CD4-positive, alpha-beta memory T cell (primary cell): Measurements from ENCODE around the gene AP4S1. TPM values are rescaled to one million over a fixed set of nuclear protein-coding genes. Genes with fewer than 3 reads are reported as not detected.
A peak's percentile ranks its signal among the peaks of the same experiment; 100 is the strongest.
"Not testable (repeated sequence)": the region's sequence is repeated elsewhere in the genome, so short reads cannot be mapped to it uniquely, and the experiment has no call there.

Experiments
- CTCF ChIA-PET: fragments of 350-600 bp; sonication (Branson Sonifier 250); formaldehyde crosslinking; loops from one replicate; lab custom pipeline; 2021; ENCODE audit warnings: inconsistent platforms; ENCODE audit not compliant: partially characterized antibody; lab: Charles Lee
- POLR2A ChIA-PET: fragments of 350-600 bp; sonication (Branson Sonifier 250); formaldehyde crosslinking; loops from one replicate; lab custom pipeline; 2021; ENCODE audit not compliant: partially characterized antibody; lab: Charles Lee
- DNase-seq, 5 donors: peaks; one replicate each; pipeline versions ENCODE4 v3.0.0 to v3.0.0-alpha.2; 2020 to 2022; ENCODE audit warnings: mixed read lengths in 1 of 5
- H3K27ac ChIP-seq: one replicate; pipeline ENCODE4 v1.7.0; 2013; ENCODE audit warnings: low read depth, low read length
- H3K27me3 ChIP-seq: 2 replicates; pipeline ENCODE4 v1.7.0; 2013; ENCODE audit warnings: mild to moderate bottlenecking, low read length, moderate library complexity; ENCODE audit not compliant: insufficient read depth
- H3K36me3 ChIP-seq: 2 replicates; pipeline ENCODE4 v1.7.0; 2013; ENCODE audit warnings: mild to moderate bottlenecking, low read length, moderate library complexity; ENCODE audit not compliant: insufficient read depth
- H3K4me1 ChIP-seq: 2 replicates; pipeline ENCODE4 v1.7.0; 2013; ENCODE audit warnings: mild to moderate bottlenecking, low read length, moderate library complexity; ENCODE audit not compliant: insufficient read depth
- H3K4me3 ChIP-seq, 2 donors: one replicate each; pipeline ENCODE4 v1.7.0; 2013; ENCODE audit warnings: low read length in 2 of 2, mild to moderate bottlenecking in 1 of 2
- H3K9me3 ChIP-seq, 2 donors: one replicate each; pipeline ENCODE4 v1.7.0; 2013; ENCODE audit warnings: low read length in 2 of 2, control low read depth in 1 of 2; ENCODE audit not compliant: control insufficient read depth in 1 of 2
- H3K27ac Mint-ChIP-seq, 7 donors: one replicate each; pipeline ENCODE4 v1.8.0; 2020 to 2021; ENCODE audit warnings: mixed read lengths in 7 of 7, mild to moderate bottlenecking in 6 of 7, inconsistent platforms in 3 of 7, moderate library complexity in 3 of 7
- H3K27me3 Mint-ChIP-seq, 2 donors: one replicate each; pipeline ENCODE4 v1.8.0; 2020 to 2021; ENCODE audit warnings: mixed read lengths in 2 of 2
- H3K36me3 Mint-ChIP-seq, 2 donors: one replicate each; pipeline ENCODE4 v1.8.0; 2020 to 2021; ENCODE audit warnings: mixed read lengths in 2 of 2, inconsistent platforms in 1 of 2, mild to moderate bottlenecking in 1 of 2
- H3K4me1 Mint-ChIP-seq, 4 donors: one replicate each; pipeline ENCODE4 v1.8.0; 2020 to 2021; ENCODE audit warnings: mixed read lengths in 4 of 4, mild to moderate bottlenecking in 1 of 4
- H3K4me3 Mint-ChIP-seq, 8 donors: one replicate each; pipeline ENCODE4 v1.8.0; 2020 to 2021; ENCODE audit warnings: mixed read lengths in 8 of 8, mild to moderate bottlenecking in 7 of 8, moderate library complexity in 6 of 8, inconsistent platforms in 3 of 8
- H3K9me3 Mint-ChIP-seq, 8 donors: one replicate each; pipeline ENCODE4 v1.8.0; 2020 to 2021; ENCODE audit warnings: mixed read lengths in 8 of 8, mild to moderate bottlenecking in 5 of 8, inconsistent platforms in 3 of 8, moderate library complexity in 1 of 8
- intact Hi-C: fragments of 100-400 bp; cut with micrococcal nuclease; formaldehyde crosslinking; loops from one replicate; pipeline ENCODE4 v1.15.1; 2023
- polyA plus RNA-seq, 2 donors: library from polyadenylated mRNA; unstranded; fragments of 300-500 nt; fragmentation: Illumina TruSeq; gene quantifications; one replicate each; pipeline ENCODE4 v1.2.3, GENCODE V29; 2021
- total RNA-seq, 2 experiments: library from RNA; stranded (reverse); gene quantifications; one replicate each; pipeline ENCODE4 v1.2.3, GENCODE V29; 2021

AP4S1 gene
- total and polyA plus RNA-seq, 4 experiments from 2014 or later = 4.8 to 22.6 (median 11.4) TPM

- no peak overlapping the region for H3K4me3 Mint-ChIP-seq
- peaks cover 0 to 10% (median 5%) of the 10 kb centered on the region in 4 donors for H3K4me1 Mint-ChIP-seq
- Histone ChIP-seq H3K4me1 (no peaks in the 10 kb centered on the region), H3K36me3 (no peaks in the 10 kb centered on the region), H3K27ac (no peak overlapping the region), H3K27me3 (no peaks in the 10 kb centered on the region), H3K4me3 (no peak overlapping the region), H3K9me3 (no peaks in the 10 kb centered on the region)
- no peak for DNase-seq
- intact Hi-C loops = no loop called here
- ChIA-PET POLR2A (interaction anchor here (2.2 kb wide), 1 partner anchor 12 kb away, joined by 10 read pairs; the partner anchor contains the start of genes AP4S1 and STRN3), CTCF (interaction anchor here (1.0 to 1.1 kb wide), 2 partner anchors 12 to 59 kb away, joined by 3 read pairs; partner anchors contain the start of gene STRN3)
- no peaks in the 10 kb centered on the region for H3K9me3 Mint-ChIP-seq
- H3K27me3 Mint-ChIP-seq = no peaks in the 10 kb centered on the region
- peaks cover 12 to 18% of the 10 kb centered on the region in 2 donors for H3K36me3 Mint-ChIP-seq
- H3K27ac Mint-ChIP-seq = no peak overlapping the region
These were observed 13.2 kb downstream of the AP4S1 start for GRCh38 chr14:31038521-31039166.

DNA sequence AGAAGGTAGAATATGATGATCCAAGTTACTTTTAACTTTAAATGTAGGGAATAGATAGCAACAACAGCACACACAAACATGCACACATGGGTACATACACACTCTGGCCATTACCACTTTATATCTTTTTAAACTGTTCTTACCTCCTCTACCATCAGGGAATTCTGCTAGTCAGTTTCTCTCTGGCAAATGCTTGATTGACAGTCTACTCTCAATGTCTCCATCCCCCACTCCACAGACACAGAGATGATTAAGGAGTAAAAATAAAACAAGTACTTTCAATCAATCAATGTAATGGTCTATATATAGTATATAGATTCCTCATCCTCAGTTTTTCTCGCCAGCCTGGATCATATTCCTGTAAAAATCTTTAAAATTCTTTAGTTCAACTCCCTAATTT is 16.9 kb downstream of the AP4S1 start:
- H3K9me3 ChIP-seq = no peaks in the 10 kb centered on the region
- H3K4me3 ChIP-seq = no peak overlapping the region
- intact Hi-C loops = no loop called here
- ChIA-PET CTCF (no interaction called here), POLR2A (no interaction called here)
- no peaks in the 10 kb centered on the region for H3K27me3 ChIP-seq
- H3K4me3 Mint-ChIP-seq = no peak overlapping the region
- H3K4me1 Mint-ChIP-seq = peaks cover 0 to 8% (median 6%) of the 10 kb centered on the region in 4 donors
- peaks cover 9 to 17% of the 10 kb centered on the region in 2 donors for H3K36me3 Mint-ChIP-seq
- no peaks in the 10 kb centered on the region for H3K27me3 Mint-ChIP-seq
- no peaks in the 10 kb centered on the region for H3K4me1 ChIP-seq
- no peak overlapping the region for H3K27ac ChIP-seq
- H3K9me3 Mint-ChIP-seq = no peaks in the 10 kb centered on the region
- H3K36me3 ChIP-seq = no peaks in the 10 kb centered on the region
- H3K27ac Mint-ChIP-seq = peak overlapping the region in 1 of 7 donors; percentile 72
- DNase-seq = no peak

GRCh38 chr14:31042893-31043292 is 17.4 kb downstream of the AP4S1 start:
- H3K4me1 ChIP-seq, POLR2A ChIA-PET, H3K27me3 Mint-ChIP-seq, intact Hi-C loops, H3K4me3 Mint-ChIP-seq, H3K4me1 Mint-ChIP-seq, H3K4me3 ChIP-seq, H3K9me3 Mint-ChIP-seq, H3K27me3 ChIP-seq, H3K36me3 ChIP-seq, H3K27ac Mint-ChIP-seq, H3K9me3 ChIP-seq, DNase-seq, H3K27ac ChIP-seq: not testable (repeated sequence)
- CTCF ChIA-PET = interaction anchor here (0.9 kb wide), 1 partner anchor 15 kb away, joined by 3 read pairs; no protein-coding TSS in a partner anchor
- H3K36me3 Mint-ChIP-seq = peaks cover 7 to 14% of the 10 kb centered on the region in 2 donors

GRCh38 chr14:31043379-31043778 is 17.9 kb downstream of the AP4S1 start:
- CTCF ChIA-PET = interaction anchor here (0.9 kb wide), 1 partner anchor 15 kb away, joined by 3 read pairs; no protein-coding TSS in a partner anchor

GRCh38 chr14:31045501-31046080 is 20.1 kb downstream of the AP4S1 start:
- CTCF ChIA-PET = no interaction called here
- H3K4me3 ChIP-seq = no peak overlapping the region
- Mint-ChIP-seq H3K9me3 (no peaks in the 10 kb centered on the region), H3K27me3 (no peaks in the 10 kb centered on the region), H3K27ac (no peak overlapping the region), H3K4me3 (no peak overlapping the region), H3K36me3 (peaks cover 3 to 9% of the 10 kb centered on the region in 2 donors), H3K4me1 (peaks cover 0 to 8% (median 5%) of the 10 kb centered on the region in 4 donors)
- H3K36me3 ChIP-seq = no peaks in the 10 kb centered on the region
- no peaks in the 10 kb centered on the region for H3K27me3 ChIP-seq
- no peaks in the 10 kb centered on the region for H3K4me1 ChIP-seq
- intact Hi-C loops = no loop called here
- no peak for DNase-seq
- H3K9me3 ChIP-seq = no peaks in the 10 kb centered on the region
- POLR2A ChIA-PET = no interaction called here
- H3K27ac ChIP-seq = no peak overlapping the region

More at GRCh38 chr14:31043379-31043778, 17.9 kb downstream of the AP4S1 start:
- no peak overlapping the region for H3K4me3 ChIP-seq
- intact Hi-C loops = no loop called here
- POLR2A ChIA-PET = no interaction called here
- Mint-ChIP-seq H3K27me3 (no peaks in the 10 kb centered on the region), H3K36me3 (peaks cover 3 to 10% of the 10 kb centered on the region in 2 donors), H3K9me3 (no peaks in the 10 kb centered on the region), H3K27ac (no peak overlapping the region), H3K4me3 (no peak overlapping the region), H3K4me1 (peaks cover 0 to 8% (median 5%) of the 10 kb centered on the region in 4 donors)
- H3K27me3 ChIP-seq = no peaks in the 10 kb centered on the region
- H3K4me1 ChIP-seq = no peaks in the 10 kb centered on the region
- H3K36me3 ChIP-seq = no peaks in the 10 kb centered on the region
- H3K27ac ChIP-seq = no peak overlapping the region
- no peak for DNase-seq
- H3K9me3 ChIP-seq = no peaks in the 10 kb centered on the region

GRCh38 chr14:31047503-31047902 is 22.1 kb downstream of the AP4S1 start:
- Histone ChIP-seq H3K9me3 (no peaks in the 10 kb centered on the region), H3K36me3 (no peaks in the 10 kb centered on the region), H3K4me1 (no peaks in the 10 kb centered on the region), H3K4me3 (no peak overlapping the region), H3K27ac (no peak overlapping the region), H3K27me3 (no peaks in the 10 kb centered on the region)
- no peak for DNase-seq
- intact Hi-C loops = no loop called here
- Mint-ChIP-seq H3K9me3 (no peaks in the 10 kb centered on the region), H3K27me3 (no peaks in the 10 kb centered on the region), H3K4me3 (no peak overlapping the region), H3K27ac (no peak overlapping the region), H3K36me3 (peaks cover 3 to 9% of the 10 kb centered on the region in 2 donors), H3K4me1 (peaks cover 0 to 10% (median 5%) of the 10 kb centered on the region in 4 donors)
- ChIA-PET POLR2A (no interaction called here), CTCF (no interaction called here)

GRCh38 chr14:31051023-31051422 is 25.6 kb downstream of the AP4S1 start:
- POLR2A ChIA-PET = no interaction called here
- no peak overlapping the region for H3K27ac Mint-ChIP-seq

More at GRCh38 chr14:31051023-31051422, 25.6 kb downstream of the AP4S1 start:
- peaks cover 2 to 4% of the 10 kb centered on the region in 2 donors for H3K36me3 Mint-ChIP-seq
- DNase-seq = no peak
- Histone ChIP-seq H3K36me3 (no peaks in the 10 kb centered on the region), H3K27me3 (no peaks in the 10 kb centered on the region), H3K27ac (no peak overlapping the region), H3K4me1 (no peaks in the 10 kb centered on the region), H3K9me3 (no peaks in the 10 kb centered on the region), H3K4me3 (no peak overlapping the region)
- no peaks in the 10 kb centered on the region for H3K9me3 Mint-ChIP-seq
- intact Hi-C loops = no loop called here
- peaks cover 0 to 7% (median 5%) of the 10 kb centered on the region in 4 donors for H3K4me1 Mint-ChIP-seq
- no peaks in the 10 kb centered on the region for H3K27me3 Mint-ChIP-seq
- no peak overlapping the region for H3K4me3 Mint-ChIP-seq
- CTCF ChIA-PET = no interaction called here
